Karpas-422 (cell line): ENCODE data around the gene SLC12A5. TPM values are rescaled to one million over a fixed set of nuclear protein-coding genes. Genes with fewer than 3 reads are reported as not detected.

Experiments
- DNase-seq: peaks from one replicate; pipeline ENCODE4 v3.0.0-alpha.2; 2015
- H2AFZ ChIP-seq: fragments of 200-600 bp; sonication (generic); 2 replicates; pipeline ENCODE4 v1.6.1; 2014; ENCODE audit warnings: antibody characterized with exemption, low read length, mixed read lengths
- H3K27ac ChIP-seq: fragments of 200-600 bp; sonication (generic); 2 replicates; pipeline ENCODE4 v1.5.1; 2014; ENCODE audit warnings: mild to moderate bottlenecking, low read length, moderate library complexity
- H3K27me3 ChIP-seq: fragments of 200-600 bp; sonication (generic); 2 replicates; pipeline ENCODE4 v1.6.1; 2014; ENCODE audit warnings: low read length, mixed read lengths
- H3K36me3 ChIP-seq: fragments of 200-600 bp; sonication (generic); 2 replicates; pipeline ENCODE4 v1.6.1; 2014; ENCODE audit warnings: low read length, mixed read lengths; ENCODE audit not compliant: insufficient read depth
- H3K4me1 ChIP-seq: fragments of 200-600 bp; sonication (generic); 2 replicates; pipeline ENCODE4 v1.6.1; 2014; ENCODE audit warnings: mild to moderate bottlenecking, low read length, mixed read lengths
- H3K4me2 ChIP-seq: fragments of 200-600 bp; sonication (generic); 2 replicates; pipeline ENCODE4 v1.6.1; 2014; ENCODE audit warnings: low read length, low read depth, mild to moderate bottlenecking; ENCODE audit not compliant: poor library complexity, severe bottlenecking
- H3K4me3 ChIP-seq: fragments of 200-600 bp; sonication (generic); 2 replicates; pipeline ENCODE4 v1.5.1; 2014; ENCODE audit warnings: mild to moderate bottlenecking, antibody characterized with exemption, low read length, mixed read lengths
- H3K79me2 ChIP-seq: fragments of 200-600 bp; sonication (generic); 2 replicates; pipeline ENCODE4 v1.6.1; 2014; ENCODE audit warnings: mild to moderate bottlenecking, low read length, mixed read lengths
- H3K9ac ChIP-seq: fragments of 200-600 bp; sonication (generic); 2 replicates; pipeline ENCODE4 v1.6.0; 2014; ENCODE audit warnings: low read length
- H3K9me2 ChIP-seq: fragments of 200-600 bp; sonication (generic), shearing (Covaris generic); replicated peaks from 2 replicates; pipeline ENCODE4 v1.6.0; 2014; ENCODE audit warnings: mild to moderate bottlenecking, low read length, moderate library complexity; ENCODE audit not compliant: insufficient read depth
- H3K9me3 ChIP-seq: fragments of 300-700, 200-600 bp; sonication (generic); 2 replicates; pipeline ENCODE4 v1.6.1; 2014; ENCODE audit warnings: low read length, mixed read lengths
- H4K20me1 ChIP-seq: fragments of 200-600 bp; sonication (generic); 2 replicates; pipeline ENCODE4 v1.6.1; 2014; ENCODE audit warnings: mild to moderate bottlenecking, antibody characterized with exemption, low read length, low read depth; ENCODE audit not compliant: insufficient read depth
- total RNA-seq: library from RNA; depleted of rRNA; stranded (reverse); fragments of >200 nt; shearing (Covaris generic); gene quantifications from 2 replicates; pipeline ENCODE4 v1.2.3, GENCODE V29; 2014; ENCODE audit warnings: low replicate concordance

The SLC12A5 gene
- total RNA-seq, 1 experiment from 2014 or later = not detected

- H3K9me2 ChIP-seq = no peaks in the 10 kb centered on the region
- H3K79me2 ChIP-seq = no peaks in the 10 kb centered on the region
- H3K4me1 ChIP-seq = no peaks in the 10 kb centered on the region
- H3K27me3 ChIP-seq = no peaks in the 10 kb centered on the region
- no peak for DNase-seq
- no peak overlapping the region for H3K27ac ChIP-seq
- H2AFZ ChIP-seq = no peak overlapping the region
- no peak overlapping the region for H3K9ac ChIP-seq
- peaks cover 8% of the 10 kb centered on the region; the same call in 1 of the 2 replicates for H4K20me1 ChIP-seq
- no peak overlapping the region for H3K4me3 ChIP-seq
- no peaks in the 10 kb centered on the region for H3K9me3 ChIP-seq
- no peak overlapping the region for H3K4me2 ChIP-seq
- no peaks in the 10 kb centered on the region for H3K36me3 ChIP-seq
Measured at GRCh38 chr20:46050444-46050843, 21.4 kb downstream of the SLC12A5 start.

DNA sequence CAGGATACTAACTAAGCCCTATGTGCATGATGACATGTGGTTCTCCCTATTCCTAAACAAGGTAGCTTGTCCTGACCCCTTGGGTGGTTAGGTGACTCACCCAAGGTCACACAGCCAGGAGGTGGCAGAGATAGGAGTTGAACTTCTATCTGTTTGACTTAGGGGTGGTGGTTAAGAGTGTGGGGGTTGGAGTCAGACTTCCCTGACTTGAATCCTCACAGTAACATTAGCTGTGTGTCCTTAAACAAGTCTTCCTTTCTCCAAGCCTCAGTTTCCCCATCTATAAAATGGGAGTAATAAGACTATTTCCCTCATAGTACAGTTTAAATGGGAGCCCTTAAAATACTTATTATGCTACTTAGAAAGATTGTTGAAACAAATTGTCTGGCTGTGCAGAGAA lies 21.9 kb downstream of the SLC12A5 start:
- no peak for DNase-seq
- Histone ChIP-seq H3K4me3 (no peak overlapping the region), H3K9me3 (no peaks in the 10 kb centered on the region)

GRCh38 chr20:46051556-46052308 lies 22.7 kb downstream of the SLC12A5 start:
- Histone ChIP-seq H3K4me1 (no peaks in the 10 kb centered on the region), H3K27me3 (no peaks in the 10 kb centered on the region), H3K9me2 (no peaks in the 10 kb centered on the region), H3K4me3 (no peak overlapping the region), H3K27ac (no peak overlapping the region), H4K20me1 (peaks cover 5% of the 10 kb centered on the region; the same call in 1 of the 2 replicates), H2AFZ (no peak overlapping the region), H3K4me2 (no peak overlapping the region), H3K79me2 (no peaks in the 10 kb centered on the region), H3K9me3 (no peaks in the 10 kb centered on the region), H3K36me3 (no peaks in the 10 kb centered on the region), H3K9ac (no peak overlapping the region)
- DNase-seq = no peak

More for the DNA sequence above, 21.9 kb downstream of the SLC12A5 start:
- H3K27me3 ChIP-seq = no peaks in the 10 kb centered on the region
- H3K27ac ChIP-seq = no peak overlapping the region
- H3K9me2 ChIP-seq = no peaks in the 10 kb centered on the region
- H3K36me3 ChIP-seq = no peaks in the 10 kb centered on the region
- H3K79me2 ChIP-seq = no peaks in the 10 kb centered on the region
- H4K20me1 ChIP-seq = peaks cover 8% of the 10 kb centered on the region; the same call in 1 of the 2 replicates
- no peak overlapping the region for H3K9ac ChIP-seq
- no peak overlapping the region for H3K4me2 ChIP-seq
- H2AFZ ChIP-seq = no peak overlapping the region
- H3K4me1 ChIP-seq = no peaks in the 10 kb centered on the region

GRCh38 chr20:46053416-46053815 lies 24.4 kb downstream of the SLC12A5 start:
- Histone ChIP-seq H3K27ac (no peak overlapping the region), H3K36me3 (no peaks in the 10 kb centered on the region), H3K79me2 (no peaks in the 10 kb centered on the region), H3K9me3 (no peaks in the 10 kb centered on the region), H2AFZ (no peak overlapping the region), H3K4me3 (no peak overlapping the region), H3K9ac (no peak overlapping the region), H4K20me1 (no peaks in the 10 kb centered on the region; the same call in 1 of the 2 replicates), H3K27me3 (no peaks in the 10 kb centered on the region), H3K9me2 (no peaks in the 10 kb centered on the region), H3K4me1 (no peaks in the 10 kb centered on the region), H3K4me2 (no peak overlapping the region)
- no peak for DNase-seq

- no peaks in the 10 kb centered on the region; the same call in 1 of the 2 replicates for H4K20me1 ChIP-seq
- no peaks in the 10 kb centered on the region for H3K4me1 ChIP-seq
- no peaks in the 10 kb centered on the region for H3K9me3 ChIP-seq
- H3K27ac ChIP-seq = no peak overlapping the region
- H3K9me2 ChIP-seq = no peaks in the 10 kb centered on the region
- H3K79me2 ChIP-seq = no peaks in the 10 kb centered on the region
- H2AFZ ChIP-seq = no peak overlapping the region
- no peak for DNase-seq
- H3K4me2 ChIP-seq = no peak overlapping the region
- no peaks in the 10 kb centered on the region for H3K36me3 ChIP-seq
- no peak overlapping the region for H3K9ac ChIP-seq
- no peak overlapping the region for H3K4me3 ChIP-seq
- H3K27me3 ChIP-seq = no peaks in the 10 kb centered on the region
Measured at GRCh38 chr20:46054606-46055005, 25.6 kb downstream of the SLC12A5 start.

DNA sequence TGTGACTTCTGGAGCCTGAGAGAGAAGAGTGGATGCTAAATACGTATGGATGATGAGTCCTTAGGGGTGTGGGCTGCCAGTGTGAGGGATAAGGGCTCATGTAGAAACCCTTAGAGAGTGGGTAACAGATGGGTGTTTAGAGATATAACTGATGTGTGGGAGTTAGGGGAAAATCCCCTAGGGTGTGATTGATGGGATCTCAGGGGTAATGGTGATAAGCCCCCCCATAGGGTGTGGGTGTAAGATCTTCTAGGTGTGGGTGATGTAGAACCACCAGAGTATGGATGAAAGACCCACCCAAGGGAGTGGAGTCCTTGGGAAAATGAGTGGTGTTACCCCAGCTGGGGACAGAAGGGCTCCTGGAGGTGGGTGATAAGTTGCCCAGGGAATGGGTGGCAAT lies 26.3 kb downstream of the SLC12A5 start:
- H3K9ac ChIP-seq = no peak overlapping the region
- no peaks in the 10 kb centered on the region for H3K27me3 ChIP-seq
- no peaks in the 10 kb centered on the region for H3K36me3 ChIP-seq

DNA sequence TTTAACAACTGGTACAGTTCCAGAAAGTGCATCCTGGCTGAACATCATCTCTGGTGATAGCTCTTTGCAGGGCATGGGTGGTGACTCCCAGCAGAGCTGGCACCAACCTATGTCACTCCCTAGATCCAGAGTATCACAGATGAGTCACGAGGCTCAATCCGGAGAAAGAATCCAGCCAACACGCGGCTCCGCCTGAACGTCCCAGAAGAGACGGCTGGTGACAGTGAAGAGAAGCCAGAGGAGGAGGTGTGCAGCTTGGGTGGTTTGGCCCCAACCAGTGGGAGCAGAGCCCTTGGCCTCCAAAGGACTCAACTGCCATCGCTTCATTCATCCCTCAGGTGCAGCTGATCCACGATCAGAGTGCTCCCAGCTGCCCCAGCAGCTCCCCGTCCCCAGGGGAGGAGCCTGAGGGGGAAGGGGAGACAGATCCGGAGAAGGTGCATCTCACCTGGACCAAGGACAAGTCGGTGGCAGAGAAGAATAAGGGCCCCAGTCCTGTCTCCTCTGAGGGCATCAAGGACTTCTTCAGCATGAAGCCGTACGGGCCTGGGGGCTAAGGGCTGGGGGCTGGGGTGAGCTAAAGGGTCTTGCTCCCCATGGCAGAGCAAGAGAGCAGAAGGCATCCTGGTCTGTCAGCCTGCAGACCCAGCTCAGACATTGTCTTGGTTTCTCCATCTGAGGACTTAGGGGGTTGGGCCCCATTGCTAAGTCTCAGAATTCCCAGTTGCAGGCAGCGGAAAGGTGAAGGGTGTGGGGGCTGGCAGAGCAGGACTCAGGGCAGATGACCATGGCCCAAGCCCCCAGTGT lies 27.2 kb downstream of the SLC12A5 start:
- H2AFZ ChIP-seq = no peak overlapping the region
- H3K9me3 ChIP-seq = no peaks in the 10 kb centered on the region
- no peaks in the 10 kb centered on the region for H3K79me2 ChIP-seq
- no peak overlapping the region for H3K27ac ChIP-seq
- no peak overlapping the region for H3K4me3 ChIP-seq
- H3K4me1 ChIP-seq = no peaks in the 10 kb centered on the region
- H3K36me3 ChIP-seq = no peaks in the 10 kb centered on the region
- no peak overlapping the region for H3K4me2 ChIP-seq
- no peaks in the 10 kb centered on the region for H3K9me2 ChIP-seq
- H3K27me3 ChIP-seq = no peaks in the 10 kb centered on the region
- no peak for DNase-seq
- no peak overlapping the region for H3K9ac ChIP-seq
- H4K20me1 ChIP-seq = no peaks in the 10 kb centered on the region; the same call in 1 of the 2 replicates

More for the DNA sequence above, 26.3 kb downstream of the SLC12A5 start:
- no peak overlapping the region for H3K4me3 ChIP-seq
- no peaks in the 10 kb centered on the region for H3K9me3 ChIP-seq
- no peaks in the 10 kb centered on the region for H3K9me2 ChIP-seq
- H3K4me1 ChIP-seq = no peaks in the 10 kb centered on the region
- H3K27ac ChIP-seq = no peak overlapping the region
- no peaks in the 10 kb centered on the region for H3K79me2 ChIP-seq
- DNase-seq = no peak
- H4K20me1 ChIP-seq = no peaks in the 10 kb centered on the region; the same call in 1 of the 2 replicates
- H2AFZ ChIP-seq = no peak overlapping the region
- no peak overlapping the region for H3K4me2 ChIP-seq
